NCI-H2107 treated with DMSO at 0.1 percent for 48 hours (cell line): ENCODE measurements around the gene SEC24D.
"Not testable (repeated sequence)": the region's sequence is repeated elsewhere in the genome, so short reads cannot be mapped to it uniquely, and the experiment has no call there.

Experiments used
- DNase-seq: peaks from one replicate; lab custom pipeline; 2025; ENCODE audit not compliant: unreplicated experiment; lab: John Stamatoyannopoulos, UW

The SEC24D gene, protein sequence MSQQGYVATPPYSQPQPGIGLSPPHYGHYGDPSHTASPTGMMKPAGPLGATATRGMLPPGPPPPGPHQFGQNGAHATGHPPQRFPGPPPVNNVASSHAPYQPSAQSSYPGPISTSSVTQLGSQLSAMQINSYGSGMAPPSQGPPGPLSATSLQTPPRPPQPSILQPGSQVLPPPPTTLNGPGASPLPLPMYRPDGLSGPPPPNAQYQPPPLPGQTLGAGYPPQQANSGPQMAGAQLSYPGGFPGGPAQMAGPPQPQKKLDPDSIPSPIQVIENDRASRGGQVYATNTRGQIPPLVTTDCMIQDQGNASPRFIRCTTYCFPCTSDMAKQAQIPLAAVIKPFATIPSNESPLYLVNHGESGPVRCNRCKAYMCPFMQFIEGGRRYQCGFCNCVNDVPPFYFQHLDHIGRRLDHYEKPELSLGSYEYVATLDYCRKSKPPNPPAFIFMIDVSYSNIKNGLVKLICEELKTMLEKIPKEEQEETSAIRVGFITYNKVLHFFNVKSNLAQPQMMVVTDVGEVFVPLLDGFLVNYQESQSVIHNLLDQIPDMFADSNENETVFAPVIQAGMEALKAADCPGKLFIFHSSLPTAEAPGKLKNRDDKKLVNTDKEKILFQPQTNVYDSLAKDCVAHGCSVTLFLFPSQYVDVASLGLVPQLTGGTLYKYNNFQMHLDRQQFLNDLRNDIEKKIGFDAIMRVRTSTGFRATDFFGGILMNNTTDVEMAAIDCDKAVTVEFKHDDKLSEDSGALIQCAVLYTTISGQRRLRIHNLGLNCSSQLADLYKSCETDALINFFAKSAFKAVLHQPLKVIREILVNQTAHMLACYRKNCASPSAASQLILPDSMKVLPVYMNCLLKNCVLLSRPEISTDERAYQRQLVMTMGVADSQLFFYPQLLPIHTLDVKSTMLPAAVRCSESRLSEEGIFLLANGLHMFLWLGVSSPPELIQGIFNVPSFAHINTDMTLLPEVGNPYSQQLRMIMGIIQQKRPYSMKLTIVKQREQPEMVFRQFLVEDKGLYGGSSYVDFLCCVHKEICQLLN

GRCh38 chr4:118835571-118836300 lies at the start of gene SEC24D:
SEC24D (minus strand) TSS chr4:118836126; CDS start chr4:118833696, 2,430 bp downstream.
- DNase-seq: peak; percentile 20

GRCh38 chr4:118884716-118885115 lies 48.8 kb upstream of the SEC24D start:
- DNase-seq: no peak

GRCh38 chr4:118883861-118884260 lies 47.9 kb upstream of the SEC24D start:
- DNase-seq: no peak

DNA sequence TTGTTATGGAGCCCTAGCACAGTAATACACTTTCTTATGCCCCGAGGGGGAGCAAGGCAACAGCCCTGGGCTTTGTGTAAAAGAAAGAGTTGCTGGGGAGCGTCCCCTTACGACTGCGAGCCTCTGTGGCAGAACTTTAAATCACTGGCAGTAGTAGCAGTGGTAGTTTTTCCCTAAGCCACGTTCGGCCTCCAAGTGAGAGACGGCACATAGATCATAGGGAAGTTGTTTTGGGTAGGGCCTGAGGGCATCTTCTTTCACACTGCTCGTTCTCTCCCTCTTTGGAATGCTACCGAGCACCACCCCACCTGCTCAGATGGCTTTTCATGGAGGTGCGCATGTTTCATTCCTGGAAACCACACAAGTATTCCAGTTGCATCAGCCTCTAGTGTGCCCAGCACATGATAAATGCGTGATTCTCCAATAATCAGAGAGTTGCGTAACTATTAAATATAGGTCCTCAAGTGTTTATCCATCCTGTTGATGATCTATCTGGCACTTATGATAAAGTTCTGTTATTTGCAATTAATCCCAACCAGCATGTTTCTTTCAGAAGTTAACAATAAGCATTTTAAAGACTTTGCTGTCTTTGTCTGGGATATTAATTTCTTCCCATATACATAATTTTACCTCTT lies 45.7 kb upstream of the SEC24D start:
- peak; percentile 53 for DNase-seq

GRCh38 chr4:118879409-118879808 lies 43.5 kb upstream of the SEC24D start:
- no peak for DNase-seq

GRCh38 chr4:118878507-118878906 lies 42.6 kb upstream of the SEC24D start:
- DNase-seq: not testable (repeated sequence)

- no peak for DNase-seq
Measured at GRCh38 chr4:118877797-118878196, 41.9 kb upstream of the SEC24D start.

DNA sequence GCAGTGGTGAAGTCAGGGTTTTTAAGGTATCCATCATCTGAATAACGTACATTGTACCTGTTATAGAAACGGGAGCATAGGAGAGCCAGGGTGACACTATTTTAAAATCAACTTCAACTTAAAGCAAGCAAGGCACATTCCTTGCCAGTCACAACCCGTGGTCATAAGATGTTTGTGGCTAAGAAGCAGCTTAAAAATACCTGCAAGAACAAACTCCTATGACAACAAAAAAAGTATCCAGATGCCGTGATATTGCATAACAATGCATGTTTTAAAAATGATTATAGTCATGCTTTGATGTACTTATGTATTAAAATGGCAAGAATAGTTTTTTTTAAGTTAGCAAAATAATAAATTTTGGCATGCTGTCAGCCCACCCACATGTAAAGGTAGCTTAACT lies 36.3 kb upstream of the SEC24D start:
- DNase-seq: no peak

GRCh38 chr4:118869808-118870342 lies 33.9 kb upstream of the SEC24D start:
- no peak for DNase-seq

GRCh38 chr4:118867311-118868067 lies 31.6 kb upstream of the SEC24D start:
- no peak for DNase-seq

- no peak for DNase-seq
Measured at GRCh38 chr4:118866442-118866841, 30.5 kb upstream of the SEC24D start.

GRCh38 chr4:118865091-118865708 lies 29.3 kb upstream of the SEC24D start:
- DNase-seq: peak; percentile 42

- DNase-seq: no peak
Measured at GRCh38 chr4:118858779-118859178, 22.9 kb upstream of the SEC24D start.

DNA sequence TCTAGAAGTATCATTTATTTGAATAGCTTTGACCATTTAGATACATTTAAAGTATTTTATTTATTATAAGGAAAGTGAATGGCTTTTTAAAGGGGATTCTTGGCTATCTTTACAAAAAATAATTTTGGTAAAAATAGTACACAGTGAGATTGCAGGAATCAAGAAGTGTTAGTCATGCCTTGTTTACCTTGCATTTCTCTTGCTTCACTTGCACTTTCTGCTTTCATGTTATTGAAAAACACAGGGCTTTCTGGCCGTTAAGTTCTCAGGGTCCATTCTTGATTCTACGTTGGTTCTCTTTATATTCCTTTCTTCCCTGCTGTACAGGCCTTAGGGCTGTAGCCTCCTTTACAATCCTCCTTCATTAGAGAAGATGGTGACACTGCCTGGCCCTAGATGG lies 21.8 kb upstream of the SEC24D start:
- DNase-seq: no peak

GRCh38 chr4:118850488-118851173 lies 14.7 kb upstream of the SEC24D start:
- peak; percentile 43 for DNase-seq

DNA sequence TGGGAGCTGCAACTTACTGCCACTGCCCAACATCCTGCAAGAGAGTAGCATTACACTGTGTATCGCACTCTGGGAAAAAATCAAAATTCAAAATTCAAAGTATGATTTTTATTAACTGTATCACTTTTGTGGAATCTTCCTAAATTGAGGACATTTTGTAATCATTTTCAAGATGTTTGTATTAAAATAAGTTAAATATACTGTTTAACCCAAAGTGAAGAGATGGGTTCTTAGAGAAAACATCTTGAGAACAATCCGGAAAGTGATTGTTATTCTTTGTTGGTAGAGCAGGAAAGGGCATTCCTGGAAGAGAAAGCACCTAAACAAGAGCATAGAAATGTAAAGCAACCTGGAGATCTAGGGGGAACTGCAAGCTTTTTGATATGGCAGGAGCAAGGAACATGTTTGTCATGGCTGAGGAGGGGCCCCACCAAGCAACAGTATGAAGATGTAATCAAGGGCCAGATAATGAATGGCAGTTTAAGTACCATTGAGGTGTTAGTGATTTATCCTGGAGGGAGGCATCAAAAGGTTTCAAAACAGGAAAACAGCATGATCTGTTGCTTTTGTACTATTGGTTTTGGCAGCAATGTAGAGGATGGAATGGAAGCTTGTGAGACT lies 14.1 kb upstream of the SEC24D start:
- no peak for DNase-seq

GRCh38 chr4:118848901-118849300 lies 13.0 kb upstream of the SEC24D start:
- no peak for DNase-seq

DNA sequence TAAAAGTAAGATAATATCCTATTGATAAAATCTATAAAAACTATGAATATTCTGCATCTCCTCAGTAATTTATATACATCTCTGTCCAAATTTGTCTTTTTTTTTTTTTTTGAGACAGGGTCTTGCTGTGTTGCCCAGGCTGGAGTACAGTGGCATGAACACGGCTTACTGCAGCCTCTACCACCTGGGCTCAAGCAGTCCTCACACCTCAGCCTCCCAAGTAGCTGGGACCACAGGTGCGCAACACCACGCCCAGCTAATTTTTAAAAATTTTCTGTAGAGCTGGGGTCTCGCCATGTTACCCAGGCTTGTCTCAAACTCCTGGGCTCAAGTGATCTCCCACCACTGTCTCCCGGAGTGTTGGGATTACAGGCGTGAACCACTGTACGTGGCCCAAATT lies 12.3 kb upstream of the SEC24D start:
- DNase-seq: no peak
